HL-60 (cell line): ENCODE data around the gene RPN2.

Source experiments
- REST ChIP-seq: IDR thresholded peaks from 2 replicates; pipeline ENCODE4 v1.6.1; 2012; ENCODE audit warnings: low read depth; ENCODE audit not compliant: insufficient replicate concordance
- TF ChIP-seq, protein P1 (sequence below): IDR thresholded peaks from one replicate; pipeline ENCODE4 v1.5.1; 2011; ENCODE audit warnings: low read length, control low read depth, inconsistent platforms; ENCODE audit not compliant: insufficient read depth

- TF ChIP-seq, protein P1, sequence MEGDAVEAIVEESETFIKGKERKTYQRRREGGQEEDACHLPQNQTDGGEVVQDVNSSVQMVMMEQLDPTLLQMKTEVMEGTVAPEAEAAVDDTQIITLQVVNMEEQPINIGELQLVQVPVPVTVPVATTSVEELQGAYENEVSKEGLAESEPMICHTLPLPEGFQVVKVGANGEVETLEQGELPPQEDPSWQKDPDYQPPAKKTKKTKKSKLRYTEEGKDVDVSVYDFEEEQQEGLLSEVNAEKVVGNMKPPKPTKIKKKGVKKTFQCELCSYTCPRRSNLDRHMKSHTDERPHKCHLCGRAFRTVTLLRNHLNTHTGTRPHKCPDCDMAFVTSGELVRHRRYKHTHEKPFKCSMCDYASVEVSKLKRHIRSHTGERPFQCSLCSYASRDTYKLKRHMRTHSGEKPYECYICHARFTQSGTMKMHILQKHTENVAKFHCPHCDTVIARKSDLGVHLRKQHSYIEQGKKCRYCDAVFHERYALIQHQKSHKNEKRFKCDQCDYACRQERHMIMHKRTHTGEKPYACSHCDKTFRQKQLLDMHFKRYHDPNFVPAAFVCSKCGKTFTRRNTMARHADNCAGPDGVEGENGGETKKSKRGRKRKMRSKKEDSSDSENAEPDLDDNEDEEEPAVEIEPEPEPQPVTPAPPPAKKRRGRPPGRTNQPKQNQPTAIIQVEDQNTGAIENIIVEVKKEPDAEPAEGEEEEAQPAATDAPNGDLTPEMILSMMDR = no peak
- TF ChIP-seq REST = no peak
Observed at GRCh38 chr20:37230200-37230599, 51.1 kb downstream of the RPN2 start.
